Measurements from ENCODE around the gene RNF223.
"Not testable (repeated sequence)": the region's sequence is repeated elsewhere in the genome, so short reads cannot be mapped to it uniquely, and the experiment has no call there.

Gene RNF223

DNA sequence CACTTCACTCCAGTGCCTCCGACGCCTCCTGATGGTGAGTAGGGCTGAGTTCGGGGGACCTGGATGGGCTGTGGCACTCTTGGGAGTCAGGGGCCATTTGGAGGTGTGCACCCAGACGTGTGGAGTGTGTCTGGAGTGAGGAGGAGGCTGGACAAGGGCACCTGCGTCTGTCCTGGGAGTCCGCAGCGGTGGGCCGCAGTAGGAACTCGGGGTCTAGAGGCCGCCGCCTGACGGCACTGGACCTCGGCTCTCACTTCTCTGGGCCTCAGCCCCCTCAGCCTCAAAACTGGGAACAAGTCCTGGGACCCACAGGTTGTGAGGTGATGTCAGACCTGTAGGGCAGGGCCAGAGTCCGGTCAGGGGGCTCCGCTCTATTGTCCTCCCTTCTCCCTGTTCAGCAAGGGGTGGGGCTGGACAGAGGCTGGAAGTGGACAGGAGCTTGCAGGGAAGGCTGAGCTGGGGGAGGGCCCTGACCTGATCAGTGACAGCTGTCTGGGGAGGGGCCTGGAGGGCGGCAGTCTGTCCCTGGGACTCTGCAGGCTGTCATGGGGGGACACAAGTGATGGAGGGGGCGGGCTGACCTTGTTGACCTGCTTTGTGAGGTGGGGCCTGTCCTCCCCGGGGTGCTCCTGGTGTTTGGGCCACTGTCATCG is 38.7 kb downstream of the RNF223 start:
- Histone ChIP-seq H3K36me3 (ENCODE audit: control insufficient read depth in 5 of 5, insufficient read depth in 5 of 5, low read length in 5 of 5) (peaks cover 0 to 2% (median 0%) of the 10 kb centered on the region in 5 donors), H3K9ac (ENCODE audit: low read length in 5 of 5) (no peak overlapping the region), H3K4me1 (ENCODE audit: control insufficient read depth in 5 of 5, insufficient read depth in 5 of 5, low read length in 5 of 5) (peaks cover 0 to 30% (median 21%) of the 10 kb centered on the region in 5 donors), H3K4me3 (ENCODE audit: low read depth in 1 of 5, low read length in 5 of 5) (no peak overlapping the region), H3K9me3 (ENCODE audit: control insufficient read depth in 5 of 5, low read length in 5 of 5) (no peaks in the 10 kb centered on the region), H3K27me3 (ENCODE audit: control insufficient read depth in 5 of 5, insufficient read depth in 4 of 5, low read length in 5 of 5) (peaks cover 25 to 68% (median 52%) of the 10 kb centered on the region in 5 donors), H3K27ac (ENCODE audit: low read depth, low read length) (no peak overlapping the region)

DNA sequence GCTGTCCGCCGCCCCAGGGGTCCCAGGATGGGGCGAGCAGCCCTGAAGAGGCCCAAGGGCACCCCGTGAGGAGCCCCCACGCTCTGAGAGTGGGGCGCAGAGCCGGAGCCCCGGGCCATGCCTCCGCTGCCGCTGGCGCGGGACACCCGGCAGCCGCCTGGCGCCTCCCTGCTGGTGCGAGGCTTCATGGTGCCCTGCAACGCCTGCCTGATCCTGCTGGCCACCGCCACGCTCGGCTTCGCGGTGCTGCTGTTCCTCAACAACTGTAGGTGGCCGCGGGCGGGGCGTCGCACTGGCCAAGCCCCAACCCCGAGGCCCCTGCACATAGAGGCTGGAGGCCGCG is 39.7 kb downstream of the RNF223 start:
- Histone ChIP-seq H3K27me3 (ENCODE audit: control insufficient read depth in 5 of 5, insufficient read depth in 4 of 5, low read length in 5 of 5) (peaks cover 19 to 68% (median 51%) of the 10 kb centered on the region in 5 donors), H3K9me3 (ENCODE audit: control insufficient read depth in 5 of 5, low read length in 5 of 5) (no peaks in the 10 kb centered on the region), H3K4me3 (ENCODE audit: low read depth in 1 of 5, low read length in 5 of 5) (peak overlapping the region in 1 of 5 donors; percentile 42), H3K9ac (ENCODE audit: low read length in 5 of 5) (no peak overlapping the region), H3K36me3 (ENCODE audit: control insufficient read depth in 5 of 5, insufficient read depth in 5 of 5, low read length in 5 of 5) (peaks cover 0 to 2% (median 0%) of the 10 kb centered on the region in 5 donors), H3K4me1 (ENCODE audit: control insufficient read depth in 5 of 5, insufficient read depth in 5 of 5, low read length in 5 of 5) (peaks cover 0 to 20% (median 14%) of the 10 kb centered on the region in 5 donors), H3K27ac (ENCODE audit: low read depth, low read length) (no peak overlapping the region)

DNA sequence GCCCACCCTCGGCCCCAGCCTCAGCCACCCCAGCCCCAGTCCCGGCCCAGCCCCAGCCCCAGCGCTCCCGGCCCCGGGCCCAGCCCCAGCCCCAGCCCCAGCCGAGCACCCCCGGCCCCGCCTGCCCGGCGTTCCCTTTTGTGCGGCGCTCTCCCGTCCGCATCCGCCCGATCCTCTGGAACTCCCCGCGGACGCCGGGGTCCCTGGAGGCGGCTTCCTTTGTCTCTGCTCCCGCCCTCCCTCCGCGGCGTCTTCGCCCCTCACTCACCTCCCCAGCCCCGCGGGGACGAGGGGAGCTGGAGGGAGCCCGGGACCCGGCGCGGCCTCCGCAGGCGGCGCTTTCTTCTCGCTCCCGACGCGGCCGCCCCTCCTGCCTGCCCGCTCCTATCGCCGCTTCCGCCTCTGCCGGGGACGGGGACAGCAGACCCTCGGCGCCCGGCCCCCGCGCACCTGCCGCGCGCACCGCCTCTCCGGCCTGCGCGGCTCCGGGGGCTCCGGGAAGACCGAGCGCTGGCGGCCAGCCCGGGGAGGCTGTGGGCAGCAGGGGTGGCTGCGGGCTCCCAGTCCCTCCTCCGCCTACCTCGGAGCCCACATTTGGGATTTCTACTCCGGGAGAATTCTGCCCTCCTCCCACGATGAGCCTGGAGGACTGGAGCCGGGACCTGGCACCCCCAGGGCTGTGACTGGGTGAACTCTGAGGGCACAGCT is 40.2 kb downstream of the RNF223 start:
- Histone ChIP-seq H3K36me3 (ENCODE audit: control insufficient read depth in 5 of 5, insufficient read depth in 5 of 5, low read length in 5 of 5) (peaks cover 0 to 2% (median 0%) of the 10 kb centered on the region in 5 donors), H3K9ac (ENCODE audit: low read length in 5 of 5) (no peak overlapping the region), H3K4me3 (ENCODE audit: low read depth in 1 of 5, low read length in 5 of 5) (peak overlapping the region in 1 of 5 donors; percentile 42)

DNA sequence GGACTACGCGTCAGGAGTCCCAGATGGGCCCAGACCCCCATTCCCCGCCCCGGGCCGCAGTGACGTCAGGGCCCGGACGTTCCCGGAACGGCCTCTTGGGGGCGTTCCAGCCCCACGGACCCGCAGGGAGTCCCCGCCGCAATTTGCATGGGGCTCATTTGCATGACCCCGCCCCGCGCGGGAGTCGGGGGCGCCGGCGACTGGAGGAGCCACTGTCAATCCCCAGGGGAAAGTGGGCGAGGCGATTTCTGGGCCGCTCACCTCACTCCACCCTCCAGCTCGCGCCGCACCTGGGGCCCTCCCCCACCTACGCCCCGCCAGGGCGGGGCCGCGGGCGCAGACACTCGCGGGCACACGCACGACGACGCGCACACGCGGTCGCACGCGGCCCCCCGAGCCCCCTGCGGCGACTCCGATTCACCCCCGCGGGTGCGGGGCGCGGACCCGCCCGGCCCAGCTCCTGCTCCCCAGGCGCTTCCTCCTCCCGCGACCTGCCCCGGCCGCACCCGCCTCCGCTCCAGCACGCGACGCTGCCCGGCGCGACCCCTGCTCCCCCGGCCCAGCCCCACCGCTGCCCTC is 41.0 kb downstream of the RNF223 start:
- Histone ChIP-seq H3K4me3 (ENCODE audit: low read depth in 1 of 5, low read length in 5 of 5) (peak overlapping the region in 3 of 5 donors; percentile 47 to 60 (median 48)), H3K27ac (ENCODE audit: low read depth, low read length) (no peak overlapping the region), H3K4me1 (ENCODE audit: control insufficient read depth in 5 of 5, insufficient read depth in 5 of 5, low read length in 5 of 5) (peaks cover 0 to 19% (median 14%) of the 10 kb centered on the region in 5 donors), H3K9ac (ENCODE audit: low read length in 5 of 5) (no peak overlapping the region), H3K9me3 (ENCODE audit: control insufficient read depth in 5 of 5, low read length in 5 of 5) (no peaks in the 10 kb centered on the region), H3K36me3 (ENCODE audit: control insufficient read depth in 5 of 5, insufficient read depth in 5 of 5, low read length in 5 of 5) (peaks cover 0 to 2% (median 0%) of the 10 kb centered on the region in 5 donors), H3K27me3 (ENCODE audit: control insufficient read depth in 5 of 5, insufficient read depth in 4 of 5, low read length in 5 of 5) (peaks cover 14 to 55% (median 39%) of the 10 kb centered on the region in 5 donors)

More for the DNA sequence above, 40.2 kb downstream of the RNF223 start:
- peaks cover 0 to 19% (median 14%) of the 10 kb centered on the region in 5 donors for H3K4me1 ChIP-seq (ENCODE audit: control insufficient read depth in 5 of 5, insufficient read depth in 5 of 5, low read length in 5 of 5)
- no peak overlapping the region for H3K27ac ChIP-seq (ENCODE audit: low read depth, low read length)
- H3K27me3 ChIP-seq (ENCODE audit: control insufficient read depth in 5 of 5, insufficient read depth in 4 of 5, low read length in 5 of 5) = peaks cover 14 to 63% (median 47%) of the 10 kb centered on the region in 5 donors
- H3K9me3 ChIP-seq (ENCODE audit: control insufficient read depth in 5 of 5, low read length in 5 of 5) = no peaks in the 10 kb centered on the region

GRCh38 chr1:1032424-1032823 is 41.7 kb downstream of the RNF223 start:
- no peak overlapping the region for H3K9ac ChIP-seq (ENCODE audit: low read length in 5 of 5)
- no peak overlapping the region for H3K27ac ChIP-seq (ENCODE audit: low read depth, low read length)

DNA sequence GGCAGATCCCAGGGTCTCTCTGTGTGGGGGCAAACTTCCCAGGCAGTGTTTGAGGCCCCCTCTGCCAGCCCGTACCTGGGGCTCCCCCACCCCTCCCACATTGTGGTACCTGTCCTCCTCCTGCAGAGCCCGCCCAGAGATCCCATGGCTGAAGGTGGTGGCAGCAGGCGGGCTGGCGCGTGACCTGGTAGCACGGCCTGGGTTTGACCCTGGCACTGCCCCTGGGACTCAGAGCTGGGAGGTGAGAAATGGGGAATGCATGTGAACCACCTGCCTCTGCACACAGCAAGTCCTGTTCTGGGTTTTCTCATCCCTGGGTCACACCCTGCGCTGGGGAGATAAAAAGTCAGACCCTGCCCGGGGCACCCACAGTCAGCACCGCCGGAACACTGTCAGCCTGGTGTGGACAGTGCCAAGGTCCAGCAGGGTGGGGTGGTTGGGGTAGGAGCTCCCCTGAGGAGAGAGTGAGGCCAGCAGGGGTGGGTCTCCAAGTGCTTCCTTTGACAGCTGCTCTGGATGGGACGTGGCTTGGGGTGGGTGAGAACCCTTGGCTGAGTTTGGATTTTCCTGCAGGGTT is 42.4 kb downstream of the RNF223 start:
- H3K9ac ChIP-seq (ENCODE audit: low read length in 5 of 5) = no peak overlapping the region
- no peak overlapping the region for H3K27ac ChIP-seq (ENCODE audit: low read depth, low read length)

More at GRCh38 chr1:1032424-1032823, 41.7 kb downstream of the RNF223 start:
- H3K4me3 ChIP-seq (ENCODE audit: low read depth in 1 of 5, low read length in 5 of 5) = peak overlapping the region in 2 of 5 donors; percentile 48 to 60
- H3K4me1 ChIP-seq (ENCODE audit: control insufficient read depth in 5 of 5, insufficient read depth in 5 of 5, low read length in 5 of 5) = peaks cover 0 to 19% (median 14%) of the 10 kb centered on the region in 5 donors
- H3K27me3 ChIP-seq (ENCODE audit: control insufficient read depth in 5 of 5, insufficient read depth in 4 of 5, low read length in 5 of 5) = peaks cover 14 to 50% (median 35%) of the 10 kb centered on the region in 5 donors
- peaks cover 0 to 2% (median 0%) of the 10 kb centered on the region in 5 donors for H3K36me3 ChIP-seq (ENCODE audit: control insufficient read depth in 5 of 5, insufficient read depth in 5 of 5, low read length in 5 of 5)
- no peaks in the 10 kb centered on the region for H3K9me3 ChIP-seq (ENCODE audit: control insufficient read depth in 5 of 5, low read length in 5 of 5)

DNA sequence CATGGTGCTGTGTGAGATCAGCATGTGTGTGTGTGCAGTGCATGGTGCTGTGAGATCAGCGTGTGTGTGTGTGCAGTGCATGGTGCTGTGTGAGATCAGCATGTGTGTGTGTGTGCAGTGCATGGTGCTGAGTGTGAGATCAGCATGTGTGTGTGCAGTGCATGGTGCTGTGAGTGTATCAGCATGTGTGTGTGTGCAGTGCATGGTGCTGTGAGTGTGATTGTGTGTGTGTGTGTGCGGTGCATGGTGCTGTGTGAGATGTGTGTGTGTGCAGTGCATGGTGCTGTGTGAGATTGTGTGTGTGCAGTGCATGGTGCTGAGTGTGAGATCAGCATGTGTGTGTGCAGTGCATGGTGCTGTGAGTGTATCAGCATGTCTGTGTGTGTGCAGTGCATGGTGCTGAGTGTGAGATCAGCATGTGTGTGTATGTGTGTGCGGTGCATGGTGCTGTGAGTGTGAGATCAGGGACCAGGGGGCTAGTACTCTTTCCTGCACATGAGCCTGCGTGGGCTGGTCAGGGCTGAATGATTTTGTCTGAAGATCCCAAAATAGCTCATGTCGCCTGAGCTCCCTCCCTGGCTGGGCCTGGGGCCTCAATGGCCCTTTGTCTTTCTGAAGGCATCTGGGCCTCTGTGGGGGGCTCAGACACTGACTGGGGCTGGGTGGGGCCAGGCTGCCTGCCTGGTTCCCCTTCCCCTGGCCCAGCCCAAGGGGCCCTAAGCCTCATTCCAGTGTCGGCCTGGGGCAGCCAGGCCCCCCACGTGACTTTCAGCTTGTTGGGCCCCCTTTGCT is 43.0 kb downstream of the RNF223 start:
- H3K27ac ChIP-seq (ENCODE audit: low read depth, low read length); H3K9me3 ChIP-seq (ENCODE audit: control insufficient read depth in 5 of 5, low read length in 5 of 5); H3K36me3 ChIP-seq (ENCODE audit: control insufficient read depth in 5 of 5, insufficient read depth in 5 of 5, low read length in 5 of 5); H3K9ac ChIP-seq (ENCODE audit: low read length in 5 of 5); H3K4me3 ChIP-seq (ENCODE audit: low read depth in 1 of 5, low read length in 5 of 5): not testable (repeated sequence)
- Histone ChIP-seq H3K4me1 (ENCODE audit: control insufficient read depth in 5 of 5, insufficient read depth in 5 of 5, low read length in 5 of 5) (peaks cover 0 to 19% (median 14%) of the 10 kb centered on the region in 5 donors), H3K27me3 (ENCODE audit: control insufficient read depth in 5 of 5, insufficient read depth in 4 of 5, low read length in 5 of 5) (peaks cover 14 to 46% (median 27%) of the 10 kb centered on the region in 5 donors)

More for the DNA sequence above, 42.4 kb downstream of the RNF223 start:
- Histone ChIP-seq H3K4me1 (ENCODE audit: control insufficient read depth in 5 of 5, insufficient read depth in 5 of 5, low read length in 5 of 5) (peaks cover 0 to 19% (median 14%) of the 10 kb centered on the region in 5 donors), H3K36me3 (ENCODE audit: control insufficient read depth in 5 of 5, insufficient read depth in 5 of 5, low read length in 5 of 5) (peaks cover 0 to 2% (median 0%) of the 10 kb centered on the region in 5 donors), H3K4me3 (ENCODE audit: low read depth in 1 of 5, low read length in 5 of 5) (no peak overlapping the region), H3K9me3 (ENCODE audit: control insufficient read depth in 5 of 5, low read length in 5 of 5) (no peaks in the 10 kb centered on the region), H3K27me3 (ENCODE audit: control insufficient read depth in 5 of 5, insufficient read depth in 4 of 5, low read length in 5 of 5) (peaks cover 14 to 49% (median 29%) of the 10 kb centered on the region in 5 donors)

DNA sequence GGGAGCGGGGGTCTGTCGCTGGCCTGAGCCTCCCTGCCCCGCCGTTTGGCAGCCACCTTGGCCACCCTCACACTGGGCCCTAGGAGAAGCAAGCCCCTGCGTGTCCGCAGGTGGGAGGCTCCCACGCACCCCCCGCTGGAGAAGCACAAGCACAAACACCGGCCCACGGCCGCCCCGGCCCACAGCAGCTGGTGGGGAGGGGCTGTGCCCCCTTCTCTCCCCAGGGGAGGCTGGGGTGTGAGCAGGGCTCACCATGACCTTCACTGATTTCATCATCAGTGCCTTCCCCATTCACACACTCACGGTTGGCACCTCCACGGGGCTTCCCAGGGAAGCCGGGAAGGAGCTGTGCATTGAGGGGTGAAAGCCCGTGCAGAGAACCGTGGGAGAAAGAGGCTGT is 46.3 kb downstream of the RNF223 start:
- Histone ChIP-seq H3K27me3 (ENCODE audit: control insufficient read depth in 5 of 5, insufficient read depth in 4 of 5, low read length in 5 of 5) (peaks cover 14 to 37% (median 24%) of the 10 kb centered on the region in 5 donors), H3K9me3 (ENCODE audit: control insufficient read depth in 5 of 5, low read length in 5 of 5) (no peaks in the 10 kb centered on the region), H3K27ac (ENCODE audit: low read depth, low read length) (no peak overlapping the region), H3K36me3 (ENCODE audit: control insufficient read depth in 5 of 5, insufficient read depth in 5 of 5, low read length in 5 of 5) (peaks cover 0 to 2% (median 0%) of the 10 kb centered on the region in 5 donors), H3K9ac (ENCODE audit: low read length in 5 of 5) (no peak overlapping the region), H3K4me1 (ENCODE audit: control insufficient read depth in 5 of 5, insufficient read depth in 5 of 5, low read length in 5 of 5) (peaks cover 0 to 17% (median 5%) of the 10 kb centered on the region in 5 donors), H3K4me3 (ENCODE audit: low read depth in 1 of 5, low read length in 5 of 5) (no peak overlapping the region)
